ENCODE data around the gene VAMP7. TPM values are rescaled to one million over a fixed set of nuclear protein-coding genes. Genes with fewer than 3 reads are reported as not detected.

The VAMP7 gene
- total RNA-seq, 1 experiment from 2014 or later = 60.2 TPM

DNA sequence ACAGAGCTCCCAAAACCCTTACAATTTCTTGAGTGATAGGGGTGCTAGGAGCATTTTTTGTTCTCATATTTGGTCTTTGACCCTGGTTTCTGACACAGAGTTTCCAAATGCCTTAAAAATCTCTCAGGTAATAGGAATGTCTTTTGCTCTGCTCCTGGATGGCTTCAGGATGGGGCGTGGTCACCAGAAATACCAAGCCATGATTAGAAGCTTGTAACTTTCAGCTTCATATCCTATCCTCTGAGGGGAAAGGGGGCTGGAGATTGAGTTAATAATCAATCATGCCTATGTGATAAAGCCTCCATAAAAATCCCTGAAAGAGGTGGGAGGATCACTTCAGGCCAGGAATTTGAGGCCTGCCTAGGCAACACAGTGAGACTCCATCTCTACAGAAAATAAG is 81.8 kb downstream of the VAMP7 start:
- Histone ChIP-seq H3K9me3 (ENCODE audit: insufficient read depth, low read depth) (no peaks in the 10 kb centered on the region), H3K4me2 (no peak overlapping the region), H3K36me3 (ENCODE audit: low read depth) (no peaks in the 10 kb centered on the region), H4K20me1 (ENCODE audit: insufficient read depth) (no peaks in the 10 kb centered on the region), H2AFZ (no peak overlapping the region), H3K9me2 (ENCODE audit: insufficient read depth) (no peaks in the 10 kb centered on the region), H3K4me1 (replicated peaks; ENCODE audit: insufficient read depth) (no peaks in the 10 kb centered on the region), H3K79me2 (ENCODE audit: low read depth) (no peaks in the 10 kb centered on the region), H3K4me3 (no peak overlapping the region), H3F3A (ENCODE audit: insufficient read depth, low read depth) (no peaks in the 10 kb centered on the region), H3K27ac (no peak overlapping the region), H3K27me3 (ENCODE audit: insufficient read depth, low read depth) (no peaks in the 10 kb centered on the region)
- intact Hi-C loops (cut with micrococcal nuclease; ENCODE audit: unreplicated experiment) = no loop called here
- no peak for DNase-seq
- TF ChIP-seq, protein P1, sequence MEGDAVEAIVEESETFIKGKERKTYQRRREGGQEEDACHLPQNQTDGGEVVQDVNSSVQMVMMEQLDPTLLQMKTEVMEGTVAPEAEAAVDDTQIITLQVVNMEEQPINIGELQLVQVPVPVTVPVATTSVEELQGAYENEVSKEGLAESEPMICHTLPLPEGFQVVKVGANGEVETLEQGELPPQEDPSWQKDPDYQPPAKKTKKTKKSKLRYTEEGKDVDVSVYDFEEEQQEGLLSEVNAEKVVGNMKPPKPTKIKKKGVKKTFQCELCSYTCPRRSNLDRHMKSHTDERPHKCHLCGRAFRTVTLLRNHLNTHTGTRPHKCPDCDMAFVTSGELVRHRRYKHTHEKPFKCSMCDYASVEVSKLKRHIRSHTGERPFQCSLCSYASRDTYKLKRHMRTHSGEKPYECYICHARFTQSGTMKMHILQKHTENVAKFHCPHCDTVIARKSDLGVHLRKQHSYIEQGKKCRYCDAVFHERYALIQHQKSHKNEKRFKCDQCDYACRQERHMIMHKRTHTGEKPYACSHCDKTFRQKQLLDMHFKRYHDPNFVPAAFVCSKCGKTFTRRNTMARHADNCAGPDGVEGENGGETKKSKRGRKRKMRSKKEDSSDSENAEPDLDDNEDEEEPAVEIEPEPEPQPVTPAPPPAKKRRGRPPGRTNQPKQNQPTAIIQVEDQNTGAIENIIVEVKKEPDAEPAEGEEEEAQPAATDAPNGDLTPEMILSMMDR (conservative IDR thresholded peaks at IDR 0.05) = no peak
- TF ChIP-seq EZH2 (IDR thresholded peaks at IDR 0.05; ENCODE audit: low read depth) = no peak
- CTCF ChIA-PET = no interaction called here
- POLR2A ChIA-PET (ENCODE audit: unreplicated experiment) = no interaction called here
- BruUV-seq (replicated peaks) = no TSS peak

DNA sequence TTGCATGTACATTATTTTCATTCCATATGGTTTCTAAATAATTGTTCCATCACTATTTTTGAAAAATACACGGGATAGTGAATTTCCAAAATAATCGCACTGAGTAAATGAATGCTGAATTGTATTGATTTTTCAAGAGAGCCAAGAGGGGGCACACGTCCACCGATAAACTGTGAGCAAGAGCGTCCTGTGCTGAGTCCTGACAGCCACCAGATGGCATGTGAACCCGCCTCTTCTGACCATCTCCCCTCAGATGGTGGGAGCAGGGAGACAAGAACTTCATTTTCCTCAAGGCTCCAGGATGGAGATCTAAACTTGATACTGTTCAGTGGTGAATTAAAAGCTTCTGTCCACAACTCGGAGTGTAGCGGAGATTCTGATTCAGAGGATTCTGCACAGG is 85.7 kb downstream of the VAMP7 start:
- H3F3A ChIP-seq (ENCODE audit: insufficient read depth, low read depth) = no peaks in the 10 kb centered on the region
- H2AFZ ChIP-seq = no peak overlapping the region
- TF ChIP-seq, protein P1 (conservative IDR thresholded peaks at IDR 0.05) = peak; percentile 52
- TF ChIP-seq EZH2 (IDR thresholded peaks at IDR 0.05; ENCODE audit: low read depth) = no peak
- no peak overlapping the region for H3K4me2 ChIP-seq
- CTCF ChIA-PET = no interaction called here
- no peak overlapping the region for H3K4me3 ChIP-seq
- no peaks in the 10 kb centered on the region for H3K79me2 ChIP-seq (ENCODE audit: low read depth)
- H3K27me3 ChIP-seq (ENCODE audit: insufficient read depth, low read depth) = no peaks in the 10 kb centered on the region
- H3K36me3 ChIP-seq (ENCODE audit: low read depth) = no peaks in the 10 kb centered on the region
- POLR2A ChIA-PET (ENCODE audit: unreplicated experiment) = no interaction called here
- no peaks in the 10 kb centered on the region for H3K4me1 ChIP-seq (replicated peaks; ENCODE audit: insufficient read depth)
- BruUV-seq (replicated peaks) = no TSS peak
- H3K27ac ChIP-seq = no peak overlapping the region
- DNase-seq = peak; percentile 18 to 36
- no peaks in the 10 kb centered on the region for H4K20me1 ChIP-seq (ENCODE audit: insufficient read depth)
- no peaks in the 10 kb centered on the region for H3K9me2 ChIP-seq (ENCODE audit: insufficient read depth)
- H3K9me3 ChIP-seq (ENCODE audit: insufficient read depth, low read depth) = no peaks in the 10 kb centered on the region
- intact Hi-C loops (cut with micrococcal nuclease; ENCODE audit: unreplicated experiment) = no loop called here

DNA sequence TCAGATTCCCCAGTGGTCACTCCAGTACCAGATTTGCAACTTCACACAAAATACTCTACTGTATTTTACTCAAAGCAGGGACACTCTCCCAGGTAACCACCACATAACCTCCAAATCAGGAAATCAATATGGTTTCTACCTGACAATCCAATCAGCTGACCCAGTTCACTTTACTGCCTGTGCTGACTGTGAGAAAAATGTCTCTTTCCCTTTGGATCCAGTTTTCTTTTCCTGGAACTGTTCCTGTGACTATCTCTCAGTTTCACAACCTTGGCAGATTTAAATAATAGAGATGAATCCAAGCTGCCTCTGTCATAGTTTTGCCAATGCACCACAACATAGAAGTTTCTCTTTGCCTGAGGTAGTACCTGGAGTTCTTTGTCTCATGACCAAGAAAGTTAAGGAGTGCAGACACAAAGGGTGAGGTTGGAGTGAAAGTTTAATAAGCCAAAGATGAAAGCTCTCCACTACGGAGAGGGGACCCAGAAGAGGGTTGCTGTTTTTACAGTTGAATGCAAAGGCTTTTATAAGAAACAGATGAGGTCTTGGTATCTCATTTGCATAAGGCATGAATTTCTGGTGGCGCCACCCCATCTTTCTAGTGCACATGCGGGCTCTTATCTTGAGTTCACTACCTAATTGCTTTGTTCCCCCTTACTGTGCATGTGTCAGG is 86.6 kb downstream of the VAMP7 start:
- no TSS peak for BruUV-seq (replicated peaks)
- TF ChIP-seq, protein P1 (conservative IDR thresholded peaks at IDR 0.05) = no peak
- no peak for TF ChIP-seq EZH2 (IDR thresholded peaks at IDR 0.05; ENCODE audit: low read depth)
- H2AFZ ChIP-seq = no peak overlapping the region

More for the DNA sequence above, 86.6 kb downstream of the VAMP7 start:
- H3K36me3 ChIP-seq (ENCODE audit: low read depth) = no peaks in the 10 kb centered on the region
- no peak for DNase-seq
- H4K20me1 ChIP-seq (ENCODE audit: insufficient read depth) = no peaks in the 10 kb centered on the region
- H3K4me3 ChIP-seq = no peak overlapping the region
- CTCF ChIA-PET = no interaction called here
- H3K79me2 ChIP-seq (ENCODE audit: low read depth) = no peaks in the 10 kb centered on the region
- no peaks in the 10 kb centered on the region for H3K9me3 ChIP-seq (ENCODE audit: insufficient read depth, low read depth)
- no peaks in the 10 kb centered on the region for H3K27me3 ChIP-seq (ENCODE audit: insufficient read depth, low read depth)
- no peak overlapping the region for H3K4me2 ChIP-seq
- no peaks in the 10 kb centered on the region for H3F3A ChIP-seq (ENCODE audit: insufficient read depth, low read depth)
- intact Hi-C loops (cut with micrococcal nuclease; ENCODE audit: unreplicated experiment) = no loop called here
- POLR2A ChIA-PET (ENCODE audit: unreplicated experiment) = no interaction called here
- H3K9me2 ChIP-seq (ENCODE audit: insufficient read depth) = no peaks in the 10 kb centered on the region
- H3K27ac ChIP-seq = no peak overlapping the region
- H3K4me1 ChIP-seq (replicated peaks; ENCODE audit: insufficient read depth) = no peaks in the 10 kb centered on the region

Measured in PC-9 (cell line).